Lung (tissue), 12 donors: ENCODE results near the gene ZMYND19. TPM values are rescaled to one million over a fixed set of nuclear protein-coding genes. Genes with fewer than 3 reads are reported as not detected.

Source experiments
- ATAC-seq: fragments of 200-7000 bp; cut with Tn5 transposase; one replicate; pipeline ENCODE4 v1.9.1; 2020; ENCODE audit warnings: moderate number of reproducible peaks; ENCODE audit not compliant: insufficient read depth, low FRiP score
- DNase-seq, 3 donors: peaks; one replicate each; pipeline ENCODE4 v3.0.0-alpha.2; 2013 to 2017
- H3K27ac ChIP-seq, 2 donors: one replicate each; pipeline ENCODE4 v1.5.1; 2013; ENCODE audit warnings: mild to moderate bottlenecking in 2 of 2, moderate library complexity in 2 of 2, control low read depth in 1 of 2, inconsistent platforms in 1 of 2, low read depth in 1 of 2, low read length in 1 of 2
- H3K27me3 ChIP-seq, 3 donors: one replicate each; pipeline ENCODE4 v1.5.1; 2013; ENCODE audit warnings: low read length in 2 of 3; ENCODE audit not compliant: control insufficient read depth in 3 of 3, insufficient read depth in 3 of 3
- H3K36me3 ChIP-seq, 4 donors: one replicate each; pipeline ENCODE4 v1.5.1; 2013; ENCODE audit warnings: low read length in 4 of 4, mild to moderate bottlenecking in 1 of 4, moderate library complexity in 1 of 4; ENCODE audit not compliant: control insufficient read depth in 4 of 4, insufficient read depth in 4 of 4
- H3K4me1 ChIP-seq, 5 donors: one replicate each; pipeline ENCODE4 v1.5.1; 2013; ENCODE audit warnings: low read length in 5 of 5, mild to moderate bottlenecking in 2 of 5, moderate library complexity in 1 of 5; ENCODE audit not compliant: control insufficient read depth in 5 of 5, insufficient read depth in 5 of 5
- H3K4me3 ChIP-seq: one replicate; pipeline ENCODE4 v1.5.1; 2013; ENCODE audit warnings: mild to moderate bottlenecking, control low read depth, moderate library complexity
- H3K9ac ChIP-seq, 2 donors: one replicate each; pipeline ENCODE4 v1.5.1; 2013; ENCODE audit warnings: low read length in 2 of 2, control low read depth in 1 of 2; ENCODE audit not compliant: insufficient read depth in 1 of 2
- H3K9me3 ChIP-seq, 4 donors: one replicate each; pipeline ENCODE4 v1.5.1; 2013; ENCODE audit warnings: low read length in 3 of 4, mild to moderate bottlenecking in 1 of 4, moderate library complexity in 1 of 4; ENCODE audit not compliant: control insufficient read depth in 4 of 4, insufficient read depth in 3 of 4
- WGBS, 2 donors: extraction: QIAGEN DNeasy Blood & Tissue Kit; methylation state at CpG; one replicate each; pipeline ENCODE4 v1.1.7; 2013; 5-methylcytosine and 5-hydroxymethylcytosine counted together
- polyA plus RNA-seq, 2 donors: library from polyadenylated mRNA; stranded (reverse); fragments of 200-250 nt; gene quantifications; one replicate each; pipeline ENCODE4 v1.2.1, GENCODE V29; 2013
- total RNA-seq, 2 donors: library from RNA; depleted of rRNA in 1 of 2; stranded (reverse); fragments of >200 nt in 1 of 2; gene quantifications; one replicate each; pipeline ENCODE4 v1.2.1, GENCODE V29; 2014 to 2021
- TF ChIP-seq, protein P1 (sequence below): IDR thresholded peaks from 2 replicates; pipeline ENCODE4 v1.5.1; 2012; ENCODE audit warnings: mild to moderate bottlenecking; ENCODE audit errors: control extremely low read depth, extremely low read depth
- donor health status: control.
- donor health status: control.
- donor health status: Bipolar disorder and iron deficiency.
- donor health status: healthy.
- donor health status: DM: yes; HTN: yes; CAD: no.

ZMYND19 gene
- total and polyA plus RNA-seq, 4 donors: 11.4 to 29.1 (median 20.5) TPM

DNA sequence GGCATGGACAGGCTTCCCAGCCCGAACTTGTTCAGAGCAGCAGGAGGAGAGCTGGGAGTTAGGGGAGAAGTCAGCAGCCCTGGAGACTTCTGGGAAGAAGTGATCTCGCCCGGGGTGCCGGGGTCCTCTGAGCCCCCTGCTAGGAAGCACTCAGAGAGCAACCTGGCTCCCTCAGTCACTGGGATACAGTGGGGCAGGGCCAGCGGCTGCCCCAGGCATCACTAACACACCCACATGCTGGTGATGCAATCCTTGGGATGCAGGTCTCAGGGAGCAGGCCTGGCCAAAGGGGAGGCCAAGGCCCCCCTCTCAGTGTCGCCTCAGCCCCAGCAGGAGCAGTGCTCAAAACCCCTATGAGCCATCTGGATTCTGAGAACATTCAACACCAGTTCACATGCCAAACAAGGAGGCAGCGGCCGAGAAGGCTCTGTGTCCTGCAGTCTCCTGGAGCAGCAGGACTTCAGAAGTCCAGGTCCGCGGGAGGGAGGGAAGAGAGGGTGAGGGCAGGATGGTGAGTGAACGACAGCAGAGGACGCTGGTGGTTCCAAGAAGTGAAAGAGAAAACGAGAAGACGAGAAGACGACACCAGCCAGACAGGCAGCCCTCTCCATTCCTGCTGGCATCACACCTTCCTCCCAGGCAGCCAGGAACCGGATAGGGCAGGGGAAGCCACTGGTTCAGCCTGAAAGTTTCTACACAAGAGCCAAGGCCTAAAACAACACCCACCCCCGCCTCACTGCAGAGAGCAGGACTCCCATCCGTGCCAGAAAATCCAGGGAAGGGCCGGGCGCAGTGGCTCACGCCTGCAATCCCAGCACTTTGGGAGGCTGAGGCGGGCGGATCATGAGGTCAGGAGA lies 42.4 kb downstream of the ZMYND19 start:
- Histone ChIP-seq H3K4me1 (peaks cover 0 to 19% (median 6%) of the 10 kb centered on the region in 5 donors), H3K9ac (no peak overlapping the region), H3K9me3 (no peaks in the 10 kb centered on the region), H3K27me3 (no peaks in the 10 kb centered on the region), H3K36me3 (peaks cover 0 to 3% (median 0%) of the 10 kb centered on the region in 4 donors), H3K27ac (no peak overlapping the region), H3K4me3 (no peak overlapping the region)
- TF ChIP-seq, protein P1, sequence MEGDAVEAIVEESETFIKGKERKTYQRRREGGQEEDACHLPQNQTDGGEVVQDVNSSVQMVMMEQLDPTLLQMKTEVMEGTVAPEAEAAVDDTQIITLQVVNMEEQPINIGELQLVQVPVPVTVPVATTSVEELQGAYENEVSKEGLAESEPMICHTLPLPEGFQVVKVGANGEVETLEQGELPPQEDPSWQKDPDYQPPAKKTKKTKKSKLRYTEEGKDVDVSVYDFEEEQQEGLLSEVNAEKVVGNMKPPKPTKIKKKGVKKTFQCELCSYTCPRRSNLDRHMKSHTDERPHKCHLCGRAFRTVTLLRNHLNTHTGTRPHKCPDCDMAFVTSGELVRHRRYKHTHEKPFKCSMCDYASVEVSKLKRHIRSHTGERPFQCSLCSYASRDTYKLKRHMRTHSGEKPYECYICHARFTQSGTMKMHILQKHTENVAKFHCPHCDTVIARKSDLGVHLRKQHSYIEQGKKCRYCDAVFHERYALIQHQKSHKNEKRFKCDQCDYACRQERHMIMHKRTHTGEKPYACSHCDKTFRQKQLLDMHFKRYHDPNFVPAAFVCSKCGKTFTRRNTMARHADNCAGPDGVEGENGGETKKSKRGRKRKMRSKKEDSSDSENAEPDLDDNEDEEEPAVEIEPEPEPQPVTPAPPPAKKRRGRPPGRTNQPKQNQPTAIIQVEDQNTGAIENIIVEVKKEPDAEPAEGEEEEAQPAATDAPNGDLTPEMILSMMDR: no peak
- ATAC-seq (no peak), DNase-seq (no peak)
- 86 to 93% methylated on average over 22 to 23 of the region's 23 CpGs for WGBS, 2 donors

DNA sequence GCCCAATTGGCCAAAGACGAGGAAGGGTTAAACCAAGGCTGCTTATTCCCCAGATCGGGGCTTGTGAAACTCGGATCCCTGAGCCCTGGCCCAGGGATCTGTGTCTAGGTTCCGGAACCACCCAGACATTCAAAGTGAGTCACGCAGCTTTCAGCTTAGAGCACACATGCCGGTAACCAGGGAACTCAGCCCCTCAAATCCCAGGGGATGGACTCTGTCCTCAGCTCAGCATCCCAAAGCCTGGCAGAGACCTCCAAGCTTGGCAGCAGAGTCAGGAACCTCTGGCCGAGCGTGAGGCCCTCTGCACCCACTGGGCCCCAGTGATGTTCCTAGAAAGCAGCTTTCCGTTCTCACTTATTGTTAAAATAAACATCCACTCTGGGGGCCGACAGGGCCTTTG lies 45.2 kb downstream of the ZMYND19 start:
- no peak for ATAC-seq
- H3K9me3 ChIP-seq: no peaks in the 10 kb centered on the region
- peaks cover 0 to 8% (median 0%) of the 10 kb centered on the region in 4 donors for H3K36me3 ChIP-seq
- 82 to 84% methylated on average over 10 of the region's 10 CpGs for WGBS, 2 donors
- no peak overlapping the region for H3K27ac ChIP-seq
- peak in 1 of 3 donors; percentile 24 for DNase-seq
- no peaks in the 10 kb centered on the region for H3K27me3 ChIP-seq
- no peak overlapping the region for H3K9ac ChIP-seq
- no peak overlapping the region for H3K4me3 ChIP-seq
- peaks cover 0 to 10% (median 4%) of the 10 kb centered on the region in 5 donors for H3K4me1 ChIP-seq
- TF ChIP-seq, protein P1: no peak

DNA sequence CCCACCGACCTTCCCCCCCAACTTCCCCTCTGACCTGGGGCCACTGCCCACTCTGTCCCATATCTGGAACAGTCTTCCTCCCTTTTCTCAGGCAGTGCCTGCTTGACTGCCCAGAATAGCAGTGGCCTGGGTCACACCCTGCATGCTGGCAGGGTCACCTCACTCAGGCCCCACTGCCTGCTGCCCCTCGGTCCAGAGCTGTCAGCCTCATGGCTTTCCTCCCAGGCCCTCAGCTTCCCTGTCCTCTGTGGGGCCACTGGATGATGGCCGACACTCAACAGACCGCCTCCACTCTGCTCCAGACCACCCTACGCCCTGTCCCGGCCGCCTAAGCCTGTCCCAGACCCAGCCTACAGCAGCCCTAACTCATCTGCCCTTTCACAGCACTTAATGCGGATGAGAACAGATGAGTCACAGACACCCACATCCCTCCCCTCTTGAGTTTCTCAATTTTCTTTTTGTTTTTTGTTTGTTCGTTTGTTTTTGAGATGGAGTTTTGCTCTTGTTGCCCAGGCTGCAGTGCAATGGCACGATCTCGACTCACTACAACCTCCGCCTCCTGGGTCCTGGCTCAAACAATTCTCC lies 46.0 kb downstream of the ZMYND19 start:
- DNase-seq (no peak), ATAC-seq (no peak)
- Histone ChIP-seq H3K9me3 (no peaks in the 10 kb centered on the region), H3K27ac (no peak overlapping the region), H3K4me3 (no peak overlapping the region), H3K9ac (no peak overlapping the region), H3K36me3 (peaks cover 0 to 8% (median 0%) of the 10 kb centered on the region in 4 donors), H3K27me3 (no peaks in the 10 kb centered on the region), H3K4me1 (peaks cover 0 to 4% (median 0%) of the 10 kb centered on the region in 5 donors)
- 88 to 91% methylated on average over 12 of the region's 12 CpGs for WGBS, 2 donors
- TF ChIP-seq, protein P1: no peak
